H9 (cell line): ENCODE results near the gene PRR5L. TPM values are rescaled to one million over a fixed set of nuclear protein-coding genes. Genes with fewer than 3 reads are reported as not detected.

Experiments used
- DNase-seq: peaks from one replicate; pipeline ENCODE4 v3.0.0-alpha.2; 2017
- H2AFZ ChIP-seq: one replicate; pipeline ENCODE4 v1.6.1; 2013; ENCODE audit warnings: mild to moderate bottlenecking, low read length, control low read depth, moderate library complexity
- H2AK5ac ChIP-seq: 2 replicates; pipeline ENCODE4 v1.6.1; 2013; ENCODE audit warnings: low read length, control low read depth, mixed read lengths; ENCODE audit not compliant: insufficient read length
- H2BK120ac ChIP-seq: one replicate; pipeline ENCODE4 v1.6.1; 2013; ENCODE audit warnings: low read depth, mild to moderate bottlenecking, low read length, control low read depth, inconsistent platforms; ENCODE audit not compliant: poor library complexity, severe bottlenecking
- H2BK12ac ChIP-seq: 2 replicates; pipeline ENCODE4 v1.6.1; 2013; ENCODE audit warnings: low read length, control low read depth, mixed read lengths, low read depth; ENCODE audit not compliant: insufficient read length
- H2BK15ac ChIP-seq: 2 replicates; pipeline ENCODE4 v1.6.1; 2013; ENCODE audit warnings: low read depth, low read length, control low read depth
- H2BK20ac ChIP-seq: one replicate; pipeline ENCODE4 v1.6.1; 2013; ENCODE audit warnings: low read depth, mild to moderate bottlenecking, low read length, control low read depth, inconsistent platforms; ENCODE audit not compliant: poor library complexity, severe bottlenecking
- H2BK5ac ChIP-seq: 2 replicates; pipeline ENCODE4 v1.6.1; 2013; ENCODE audit warnings: low read length, control low read depth, mixed read lengths; ENCODE audit not compliant: insufficient read length
- H3K14ac ChIP-seq: 2 replicates; pipeline ENCODE4 v1.6.1; 2013; ENCODE audit warnings: low read length, control low read depth; ENCODE audit not compliant: insufficient read depth
- H3K18ac ChIP-seq: 2 replicates; pipeline ENCODE4 v1.6.1; 2013; ENCODE audit warnings: low read depth, mild to moderate bottlenecking, mixed read lengths, low read length, control low read depth; ENCODE audit not compliant: insufficient read length
- H3K23ac ChIP-seq: 2 replicates; pipeline ENCODE4 v1.6.1; 2013; ENCODE audit warnings: low read length, control low read depth, mixed read lengths, low read depth; ENCODE audit not compliant: insufficient read length
- H3K23me2 ChIP-seq: 2 replicates; pipeline ENCODE4 v1.6.1; 2013; ENCODE audit warnings: low read depth, mild to moderate bottlenecking, mixed read lengths, low read length, control low read depth; ENCODE audit not compliant: insufficient read length, poor library complexity, severe bottlenecking
- H3K27ac ChIP-seq: 2 replicates; pipeline ENCODE4 v1.5.1; 2013; ENCODE audit warnings: low read length, control low read depth, mixed read lengths, low read depth; ENCODE audit not compliant: insufficient read length
- H3K27me3 ChIP-seq: 2 replicates; pipeline ENCODE4 v1.6.1; 2013; ENCODE audit warnings: low read length, control low read depth, inconsistent platforms; ENCODE audit not compliant: insufficient read depth
- H3K4ac ChIP-seq: 2 replicates; pipeline ENCODE4 v1.6.1; 2013; ENCODE audit warnings: low read depth, mild to moderate bottlenecking, control low read depth, inconsistent platforms, low read length, moderate library complexity
- H3K4me1 ChIP-seq: 2 replicates; pipeline ENCODE4 v1.6.1; 2013; ENCODE audit warnings: low read length, control low read depth, inconsistent platforms; ENCODE audit not compliant: insufficient read depth
- H3K4me2 ChIP-seq: 2 replicates; pipeline ENCODE4 v1.6.1; 2013; ENCODE audit warnings: low read length, control low read depth, mixed read lengths; ENCODE audit not compliant: insufficient read length, insufficient read depth
- H3K56ac ChIP-seq: 2 replicates; pipeline ENCODE4 v1.6.1; 2013; ENCODE audit warnings: low read depth, mild to moderate bottlenecking, mixed read lengths, low read length, control low read depth; ENCODE audit not compliant: insufficient read length
- H3K79me1 ChIP-seq: 2 replicates; pipeline ENCODE4 v1.6.1; 2013; ENCODE audit warnings: low read depth, mild to moderate bottlenecking, moderate library complexity, low read length, control low read depth, inconsistent platforms; ENCODE audit not compliant: insufficient read depth, poor library complexity, severe bottlenecking
- H3K79me2 ChIP-seq: 2 replicates; pipeline ENCODE4 v1.6.1; 2013; ENCODE audit warnings: low read length, control low read depth, inconsistent platforms; ENCODE audit not compliant: insufficient read depth
- H3K9ac ChIP-seq: 2 replicates; pipeline ENCODE4 v1.6.1; 2013; ENCODE audit warnings: low read length, control low read depth, mixed read lengths; ENCODE audit not compliant: insufficient read length; ENCODE audit errors: extremely low read depth
- H3K9me3 ChIP-seq: one replicate; pipeline ENCODE4 v1.6.1; 2013; ENCODE audit warnings: low read depth, low read length, inconsistent platforms; ENCODE audit not compliant: control insufficient read depth
- H3T11ph ChIP-seq: one replicate; pipeline ENCODE4 v1.6.1; 2013; ENCODE audit warnings: mild to moderate bottlenecking, low read length, control low read depth, inconsistent platforms
- H4K20me1 ChIP-seq: one replicate; pipeline ENCODE4 v1.6.1; 2013; ENCODE audit not compliant: control insufficient read depth, insufficient read length, insufficient read depth
- H4K5ac ChIP-seq: 2 replicates; pipeline ENCODE4 v1.6.1; 2013; ENCODE audit warnings: low read depth, mild to moderate bottlenecking, mixed read lengths, low read length, control low read depth; ENCODE audit not compliant: insufficient read length
- H4K8ac ChIP-seq: replicated peaks from 2 replicates; pipeline ENCODE4 v1.6.1; 2013; ENCODE audit warnings: low read length, control low read depth, mixed read lengths, low read depth; ENCODE audit not compliant: insufficient read length
- H4K91ac ChIP-seq: 2 replicates; pipeline ENCODE4 v1.6.1; 2013; ENCODE audit warnings: low read depth, mild to moderate bottlenecking, moderate library complexity, mixed read lengths, low read length, control low read depth; ENCODE audit not compliant: insufficient read length
- H3K27ac Mint-ChIP-seq, 3 experiments: 2 replicates in 2 of 3; 3 replicates in 1 of 3; pipeline ENCODE4 v1.8.0; 2020 to 2021; ENCODE audit warnings: mixed read lengths in 3 of 3, mild to moderate bottlenecking in 1 of 3, moderate library complexity in 1 of 3
- H3K27me3 Mint-ChIP-seq: 2 replicates; pipeline ENCODE4 v1.8.0; 2021; ENCODE audit warnings: low read depth, mild to moderate bottlenecking, moderate library complexity, mixed read lengths
- H3K36me3 Mint-ChIP-seq, 3 experiments: 2 replicates in 2 of 3; 3 replicates in 1 of 3; pipeline ENCODE4 v1.8.0; 2020 to 2021; ENCODE audit warnings: low read depth in 3 of 3, mixed read lengths in 3 of 3; ENCODE audit not compliant: insufficient read depth in 1 of 3
- H3K4me1 Mint-ChIP-seq, 2 experiments: 2 replicates each; pipeline ENCODE4 v1.8.0; 2020; ENCODE audit warnings: mixed read lengths in 2 of 2
- H3K4me3 Mint-ChIP-seq, 2 experiments: 2 replicates in 1 of 2; 3 replicates in 1 of 2; pipeline ENCODE4 v1.8.0; 2020 to 2021; ENCODE audit warnings: mild to moderate bottlenecking in 2 of 2, mixed read lengths in 2 of 2, moderate library complexity in 1 of 2
- H3K9me3 Mint-ChIP-seq, 2 experiments: 2 replicates in 1 of 2; 3 replicates in 1 of 2; pipeline ENCODE4 v1.8.0; 2020; ENCODE audit warnings: mild to moderate bottlenecking in 2 of 2, mixed read lengths in 2 of 2, moderate library complexity in 1 of 2
- CTCF ChIP-seq: fragments of 200-600 bp; sonication (generic); conservative IDR thresholded peaks from 3 replicates; pipeline ENCODE4 v1.8.0; 2021; ENCODE audit warnings: antibody characterized with exemption, mild to moderate bottlenecking
- WGBS: extraction: QIAGEN DNeasy Blood & Tissue Kit; methylation state at CpG from one replicate; pipeline ENCODE4 v1.1.7; 2013; ENCODE audit warnings: missing lambda C conversion rate, low lambda C conversion rate, mixed read lengths; ENCODE audit not compliant: insufficient read length; ENCODE audit errors: extremely low coverage; 5-methylcytosine and 5-hydroxymethylcytosine counted together
- total RNA-seq: library from RNA; stranded (reverse); gene quantifications from 2 replicates; pipeline ENCODE4 v1.2.1, GENCODE V29; 2021

Gene PRR5L
- total RNA-seq, 1 experiment from 2014 or later = 5.6 TPM

GRCh38 chr11:36372101-36372771 is 76.1 kb downstream of the PRR5L start:
- 100% methylated on average over 1 of the region's 6 CpGs for WGBS
- no peak overlapping the region for H3K27ac ChIP-seq
- peaks cover 59% of the 10 kb centered on the region for H3K27me3 Mint-ChIP-seq

More at GRCh38 chr11:36372101-36372771, 76.1 kb downstream of the PRR5L start:
- no peak overlapping the region for H3K23ac ChIP-seq
- no peak overlapping the region for H4K5ac ChIP-seq
- Mint-ChIP-seq H3K36me3 (no peaks in the 10 kb centered on the region), H3K4me1 (peaks cover 5 to 9% of the 10 kb centered on the region in 2 experiments; a peak in 2 of 4 replicates), H3K27ac (no peak overlapping the region), H3K4me3 (no peak overlapping the region), H3K9me3 (no peaks in the 10 kb centered on the region)
- no peak overlapping the region for H2BK20ac ChIP-seq
- no peak overlapping the region for H2AK5ac ChIP-seq
- no peaks in the 10 kb centered on the region for H3K79me1 ChIP-seq
- H3K4ac ChIP-seq = no peak overlapping the region
- no peak overlapping the region for H2BK120ac ChIP-seq
- no peaks in the 10 kb centered on the region; the same call in 1 of the 2 replicates for H3K27me3 ChIP-seq
- H3K79me2 ChIP-seq = no peaks in the 10 kb centered on the region
- TF ChIP-seq CTCF = no peak
- H4K8ac ChIP-seq = no peak overlapping the region
- no peak overlapping the region for H4K91ac ChIP-seq
- DNase-seq = no peak
- H3K9ac ChIP-seq = no peak overlapping the region
- H3T11ph ChIP-seq = no peak overlapping the region
- H2AFZ ChIP-seq = no peak overlapping the region
- H2BK12ac ChIP-seq = no peak overlapping the region
- no peak overlapping the region for H3K18ac ChIP-seq
- no peaks in the 10 kb centered on the region for H3K4me1 ChIP-seq
- no peaks in the 10 kb centered on the region for H4K20me1 ChIP-seq
- no peaks in the 10 kb centered on the region for H3K9me3 ChIP-seq
- no peak overlapping the region for H3K14ac ChIP-seq
- no peak overlapping the region for H2BK5ac ChIP-seq
- peaks cover 14% of the 10 kb centered on the region for H3K23me2 ChIP-seq
- H3K56ac ChIP-seq = no peak overlapping the region
- H3K4me2 ChIP-seq = no peak overlapping the region
- no peak overlapping the region for H2BK15ac ChIP-seq
